GM21529 (cell line): ENCODE results near the gene KRTAP10-2.

ENCODE experiments used
- ATAC-seq: cut with Tn5 transposase; IDR thresholded peaks from one replicate; pipeline ENCODE4 v1.9.1; 2021; ENCODE audit not compliant: unreplicated experiment

Gene KRTAP10-2

GRCh38 chr21:44527156-44527982 is 23.9 kb downstream of the KRTAP10-2 start:
- no peak for ATAC-seq

GRCh38 chr21:44526096-44526997 is 25.0 kb downstream of the KRTAP10-2 start:
- no peak for ATAC-seq

- ATAC-seq = no peak
Observed at GRCh38 chr21:44525391-44526095, 25.8 kb downstream of the KRTAP10-2 start.

- ATAC-seq = no peak
Observed at GRCh38 chr21:44524414-44525371, 26.6 kb downstream of the KRTAP10-2 start.

- no peak for ATAC-seq
Observed at GRCh38 chr21:44523567-44524413, 27.5 kb downstream of the KRTAP10-2 start.

- no peak for ATAC-seq
Observed at GRCh38 chr21:44522753-44523204, 28.5 kb downstream of the KRTAP10-2 start.

- ATAC-seq = no peak
Observed at GRCh38 chr21:44521928-44522752, 29.2 kb downstream of the KRTAP10-2 start.

- ATAC-seq = no peak
Observed at GRCh38 chr21:44521301-44521927, 29.9 kb downstream of the KRTAP10-2 start.

- no peak for ATAC-seq
Observed at GRCh38 chr21:44520326-44521300, 30.7 kb downstream of the KRTAP10-2 start.

- no peak for ATAC-seq
Observed at GRCh38 chr21:44519346-44520325, 31.7 kb downstream of the KRTAP10-2 start.

- no peak for ATAC-seq
Observed at GRCh38 chr21:44518686-44519085, 32.6 kb downstream of the KRTAP10-2 start.

- no peak for ATAC-seq
Observed at GRCh38 chr21:44517175-44517899, 34.0 kb downstream of the KRTAP10-2 start.

GRCh38 chr21:44516828-44517174 is 34.5 kb downstream of the KRTAP10-2 start:
- ATAC-seq = no peak

- no peak for ATAC-seq
Observed at GRCh38 chr21:44516342-44516741, 35.0 kb downstream of the KRTAP10-2 start.
